Inferior parietal cortex (tissue), 1 donor: ENCODE data around the gene SULT1A1.
"Not testable (repeated sequence)": the region's sequence is repeated elsewhere in the genome, so short reads cannot be mapped to it uniquely, and the experiment has no call there.

Source experiments
- DNase-seq: peaks from one replicate; pipeline ENCODE4 v3.0.0-alpha.2; 2016; ENCODE audit errors: extremely low spot score

Gene SULT1A1

DNA sequence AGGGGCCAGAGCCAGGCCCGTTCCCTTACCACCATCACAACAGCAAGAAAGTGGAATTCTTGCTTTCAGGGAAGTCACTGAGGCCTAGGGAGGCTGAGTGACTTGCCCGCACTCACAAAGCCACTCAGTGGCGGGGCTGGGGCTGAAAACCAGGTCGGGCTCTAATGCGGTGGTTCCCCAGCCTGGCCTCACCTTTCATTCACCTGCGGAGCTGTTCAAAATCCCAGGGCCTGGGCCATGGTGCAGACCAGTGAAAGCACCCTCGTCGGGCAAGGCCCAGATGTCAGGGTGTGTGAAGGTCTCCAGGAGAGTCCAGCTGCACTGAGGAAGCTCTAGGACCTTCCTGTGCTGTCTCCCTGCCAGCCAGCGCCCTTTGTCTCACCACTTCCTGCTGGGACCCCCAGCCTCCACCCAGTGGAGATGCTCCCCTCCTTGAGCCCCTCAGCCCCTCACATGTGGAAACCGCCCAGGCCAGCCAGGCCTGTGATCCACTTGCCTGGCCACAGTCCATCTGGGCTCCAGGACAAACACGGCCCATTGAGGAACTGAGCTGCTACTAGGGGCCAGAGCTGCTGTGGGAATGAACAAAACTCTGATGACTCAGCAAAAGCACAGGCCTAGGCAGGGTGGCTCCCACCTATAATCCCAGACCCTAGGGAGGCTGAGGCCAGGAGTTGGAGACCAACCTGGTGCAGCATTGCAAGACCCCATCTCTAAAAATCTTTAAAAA, 812 bp downstream of the SULT1A1 start:
- not testable (repeated sequence) for DNase-seq

DNA sequence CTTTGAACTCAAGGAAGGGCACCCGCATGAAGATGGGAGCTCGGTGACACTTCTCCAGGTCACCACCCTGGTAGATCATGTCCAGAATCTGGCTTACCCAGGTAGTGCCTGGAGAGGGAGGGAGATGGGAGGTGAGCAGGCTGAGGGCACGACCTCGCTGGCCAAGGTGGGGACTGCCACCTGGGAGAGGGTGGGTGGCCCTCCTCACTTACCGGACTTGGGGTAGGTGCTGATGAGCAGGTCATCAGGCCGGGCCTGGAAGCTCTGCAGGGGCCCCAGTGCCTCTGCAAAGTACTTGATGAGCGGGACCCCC, 1.4 kb downstream of the SULT1A1 start:
- not testable (repeated sequence) for DNase-seq

DNA sequence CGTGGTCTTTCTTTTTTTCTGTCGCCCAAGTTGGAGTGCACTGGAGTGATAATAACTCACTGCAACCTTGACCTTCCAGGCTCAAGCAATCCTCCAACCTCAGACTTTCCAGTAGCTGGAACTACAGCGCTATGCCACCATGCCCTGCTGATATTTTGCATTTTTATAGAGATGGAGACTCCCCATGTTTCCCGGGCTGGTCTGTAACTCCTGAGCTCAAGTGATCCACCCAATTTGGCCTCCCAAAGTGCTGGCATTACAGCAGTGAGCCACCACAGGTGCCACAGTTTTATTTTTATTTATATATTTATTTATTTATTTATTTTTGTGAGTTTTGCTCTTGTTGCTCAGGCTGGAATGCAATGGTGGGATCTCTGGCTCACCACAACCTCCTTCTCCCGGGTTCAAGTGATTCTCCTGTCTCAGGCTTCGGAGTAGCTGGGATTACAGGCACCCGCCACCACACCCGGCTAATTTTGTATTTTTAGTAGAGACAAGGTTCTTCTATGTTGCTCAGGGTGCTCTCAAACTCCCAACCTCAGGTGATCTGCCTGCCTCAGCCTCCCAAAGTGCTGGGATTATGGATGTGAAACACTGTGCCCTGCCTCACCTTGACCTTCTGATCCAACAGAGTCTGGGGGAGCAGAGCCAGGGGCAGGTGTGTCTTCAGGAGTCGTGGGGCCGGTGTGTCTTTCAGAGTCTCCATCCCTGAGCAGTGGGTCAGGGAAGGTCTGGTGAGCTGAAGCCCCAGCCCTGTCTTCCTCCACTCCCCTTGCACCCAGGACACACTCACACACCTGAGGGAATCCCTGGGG, 2.0 kb downstream of the SULT1A1 start:
- DNase-seq = not testable (repeated sequence)

DNA sequence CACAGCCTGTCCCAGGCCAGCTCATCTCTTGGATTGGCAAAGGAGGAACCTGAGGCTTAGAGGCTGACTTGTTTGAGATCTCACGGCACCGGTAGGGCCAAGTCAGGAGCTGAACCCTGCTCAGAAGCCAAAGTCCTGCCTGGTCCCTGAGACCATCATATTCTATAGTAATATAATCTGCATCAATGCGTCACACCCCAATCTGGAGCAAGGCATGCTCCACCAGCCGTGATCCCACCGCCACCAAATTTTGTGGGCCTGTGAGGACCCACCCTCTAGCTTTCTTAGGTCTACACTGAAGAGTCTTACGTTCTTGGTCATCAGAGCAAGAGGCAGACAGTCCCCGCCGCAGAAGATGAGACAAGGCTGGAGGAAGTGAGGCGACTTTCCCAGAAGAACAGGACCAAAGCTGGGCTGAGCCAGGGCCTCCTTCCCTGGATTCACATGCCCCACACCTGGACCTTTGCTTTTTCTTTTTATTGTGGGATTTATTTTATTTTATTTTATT, 2.7 kb downstream of the SULT1A1 start:
- DNase-seq = no peak

DNA sequence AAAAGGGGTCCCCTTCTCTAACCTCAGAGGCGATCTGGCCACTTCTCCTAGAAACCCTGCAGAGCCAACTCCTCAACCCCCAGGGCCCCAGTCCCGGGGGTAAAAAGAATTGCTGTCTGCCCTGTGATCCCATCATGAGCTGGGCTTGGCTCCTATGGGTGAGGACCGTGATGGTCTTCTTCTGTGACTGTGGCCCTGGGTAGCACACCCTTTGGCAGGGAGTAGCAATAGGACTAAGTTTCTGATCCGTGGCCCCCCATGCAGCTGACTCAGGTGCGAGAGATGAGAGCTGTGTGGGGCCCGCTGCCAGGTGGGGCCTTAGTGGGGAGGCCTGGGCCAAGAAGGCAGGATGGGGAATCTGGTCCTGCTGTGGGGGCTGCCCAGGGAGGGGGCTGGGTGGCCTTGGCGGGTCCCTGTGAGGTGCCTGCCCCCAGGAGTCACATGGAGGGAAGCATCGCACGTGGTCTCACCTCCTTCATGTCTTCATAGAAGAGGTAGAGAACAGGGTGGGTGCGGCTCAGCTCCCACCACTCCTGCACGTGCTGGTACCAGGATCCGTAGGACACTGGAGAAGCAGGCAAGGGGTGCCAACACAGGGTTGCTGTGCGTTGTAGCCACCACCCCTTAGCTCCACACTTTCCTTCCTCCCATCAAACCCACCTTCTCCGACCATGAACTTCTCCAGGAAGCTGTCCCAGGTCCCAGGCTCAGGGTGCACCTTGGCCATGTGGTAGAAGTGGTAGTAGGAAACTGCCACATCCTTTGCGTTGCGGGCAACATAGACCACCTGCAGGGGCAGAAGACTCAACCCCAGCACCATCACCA, 3.3 kb downstream of the SULT1A1 start:
- no peak for DNase-seq

DNA sequence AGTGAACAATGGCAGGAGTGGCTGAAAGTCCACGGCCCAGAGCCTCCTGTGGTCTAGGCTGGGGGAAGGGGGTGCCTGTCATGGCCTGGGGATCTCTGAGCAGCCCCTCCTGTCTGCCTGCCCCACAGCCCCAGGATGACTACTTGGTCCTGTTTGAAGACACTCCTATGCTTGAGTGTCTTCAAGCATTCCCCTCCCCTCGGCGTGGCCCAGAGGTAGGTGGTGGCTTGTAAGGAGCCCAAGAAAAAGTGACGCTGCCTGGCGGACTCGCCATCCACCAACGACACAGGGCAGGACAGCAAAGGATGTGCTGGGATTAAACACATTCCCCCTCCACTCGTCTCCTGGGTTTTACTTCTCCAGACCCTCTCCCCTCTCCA, 5.7 kb downstream of the SULT1A1 start:
- no peak for DNase-seq

DNA sequence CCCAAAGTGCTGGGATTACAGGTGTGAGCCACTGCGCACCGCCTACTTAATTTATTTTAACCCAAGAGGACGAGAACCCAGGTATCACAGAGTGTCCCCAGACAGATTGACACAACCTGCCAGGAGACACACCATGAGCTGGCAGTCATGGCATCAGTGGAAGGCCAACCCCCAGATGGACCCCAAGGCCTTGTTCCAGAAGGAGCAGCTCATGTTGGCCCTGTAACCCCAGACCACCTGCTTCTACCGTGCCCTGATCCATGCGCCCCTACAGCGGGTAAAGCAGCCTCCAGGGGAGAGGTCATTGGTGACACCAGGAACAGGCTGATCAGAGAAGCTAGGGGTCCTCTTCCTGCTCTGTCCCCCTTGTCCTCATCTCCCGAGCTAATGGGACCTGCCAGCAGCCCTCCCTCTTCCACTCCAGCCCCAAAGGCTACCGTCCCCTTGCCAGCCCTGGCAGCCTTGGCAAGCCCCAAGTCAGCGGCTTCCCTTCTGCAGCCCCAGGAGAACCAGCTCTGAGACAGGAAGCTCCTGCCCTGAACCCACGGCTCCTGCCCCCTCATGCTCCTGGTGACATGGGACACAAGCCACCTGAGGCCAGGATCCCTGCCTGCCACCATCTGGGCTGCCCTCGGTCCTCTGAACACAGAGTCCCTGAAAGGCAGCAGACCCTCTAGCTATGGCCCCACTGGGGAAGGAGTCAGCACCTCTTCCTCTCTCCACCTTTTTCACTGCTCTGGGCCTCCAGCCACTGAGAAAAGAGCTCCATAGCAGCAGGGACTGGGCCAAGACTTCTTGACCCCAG, 6.3 kb downstream of the SULT1A1 start:
- no peak for DNase-seq

DNA sequence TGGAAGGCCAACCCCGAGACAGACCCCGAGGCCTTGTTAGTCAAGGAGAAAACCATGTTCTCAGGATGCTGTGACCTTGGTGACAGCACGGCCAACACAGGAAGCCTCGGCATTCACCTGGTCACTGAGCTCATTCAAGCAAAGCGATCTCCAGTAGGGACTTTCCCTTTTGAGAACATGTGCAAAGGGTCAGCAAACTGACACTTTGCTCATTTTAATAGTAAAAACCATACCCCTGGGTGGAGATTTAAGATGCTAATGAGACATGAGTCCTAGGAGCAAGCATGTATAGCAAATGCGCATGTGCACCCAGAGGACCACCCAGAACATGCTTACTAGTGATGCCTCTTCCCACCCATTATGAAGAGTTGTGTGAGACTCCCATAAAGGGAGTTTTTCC, 7.3 kb downstream of the SULT1A1 start:
- DNase-seq = no peak

DNA sequence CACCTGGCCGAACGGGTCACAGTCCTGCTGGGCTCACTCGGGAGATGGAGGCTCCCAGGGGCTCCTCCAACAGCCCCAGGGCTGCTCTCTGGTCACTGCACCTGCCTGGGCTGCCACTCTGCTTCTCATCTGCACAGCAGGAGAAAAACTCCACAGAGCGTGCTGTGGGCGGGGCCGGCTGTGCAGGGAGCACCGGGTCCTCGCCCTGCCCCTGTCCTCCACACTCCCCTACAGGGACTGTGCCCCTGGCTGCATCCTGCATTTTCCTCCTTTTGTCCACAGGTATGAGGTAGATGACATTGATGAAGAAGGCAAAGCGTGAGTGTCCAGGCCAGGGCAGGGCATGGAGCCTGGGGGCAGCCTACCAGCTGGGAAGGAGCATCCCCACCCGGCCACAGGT, 7.8 kb downstream of the SULT1A1 start:
- not testable (repeated sequence) for DNase-seq

DNA sequence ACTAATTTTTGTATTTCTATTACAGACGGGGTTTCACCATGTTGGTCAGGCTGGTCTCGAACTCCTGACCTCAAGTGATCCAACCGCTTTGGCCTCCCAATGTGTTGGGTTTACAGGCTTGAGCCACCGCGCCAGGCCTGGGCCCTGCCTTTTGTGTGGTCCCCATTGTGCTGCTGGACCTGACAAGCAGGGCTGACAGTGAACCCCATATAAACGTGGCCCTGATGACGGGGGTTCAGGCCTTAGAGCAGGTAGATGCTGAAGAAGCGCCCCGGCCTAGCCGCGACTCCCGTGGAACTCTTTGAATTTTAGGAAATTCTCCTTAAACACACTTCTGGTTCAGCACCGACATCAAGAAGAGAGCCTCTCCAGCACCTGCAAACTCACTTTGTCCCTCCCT, 8.3 kb downstream of the SULT1A1 start:
- DNase-seq = not testable (repeated sequence)

DNA sequence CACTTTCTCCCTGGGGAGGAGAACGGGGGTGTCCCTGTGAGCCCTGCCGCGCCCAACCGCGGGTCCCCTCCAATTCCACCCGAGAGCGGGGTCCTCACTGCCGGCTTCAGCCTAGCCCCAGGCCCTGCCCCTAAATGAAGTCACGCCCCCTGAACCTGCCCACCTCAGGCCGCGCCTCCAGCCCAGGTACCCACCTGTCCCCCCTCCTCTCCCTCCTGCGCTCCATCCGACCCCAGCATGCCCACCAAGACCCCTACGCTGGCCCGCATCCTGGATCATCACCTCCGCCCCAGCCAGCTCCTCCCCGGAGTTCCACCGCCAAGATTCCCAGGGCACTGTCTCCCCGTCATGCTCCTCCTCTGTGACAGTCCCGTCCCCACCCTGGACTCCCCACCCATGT, 8.9 kb downstream of the SULT1A1 start:
- DNase-seq = not testable (repeated sequence)

DNA sequence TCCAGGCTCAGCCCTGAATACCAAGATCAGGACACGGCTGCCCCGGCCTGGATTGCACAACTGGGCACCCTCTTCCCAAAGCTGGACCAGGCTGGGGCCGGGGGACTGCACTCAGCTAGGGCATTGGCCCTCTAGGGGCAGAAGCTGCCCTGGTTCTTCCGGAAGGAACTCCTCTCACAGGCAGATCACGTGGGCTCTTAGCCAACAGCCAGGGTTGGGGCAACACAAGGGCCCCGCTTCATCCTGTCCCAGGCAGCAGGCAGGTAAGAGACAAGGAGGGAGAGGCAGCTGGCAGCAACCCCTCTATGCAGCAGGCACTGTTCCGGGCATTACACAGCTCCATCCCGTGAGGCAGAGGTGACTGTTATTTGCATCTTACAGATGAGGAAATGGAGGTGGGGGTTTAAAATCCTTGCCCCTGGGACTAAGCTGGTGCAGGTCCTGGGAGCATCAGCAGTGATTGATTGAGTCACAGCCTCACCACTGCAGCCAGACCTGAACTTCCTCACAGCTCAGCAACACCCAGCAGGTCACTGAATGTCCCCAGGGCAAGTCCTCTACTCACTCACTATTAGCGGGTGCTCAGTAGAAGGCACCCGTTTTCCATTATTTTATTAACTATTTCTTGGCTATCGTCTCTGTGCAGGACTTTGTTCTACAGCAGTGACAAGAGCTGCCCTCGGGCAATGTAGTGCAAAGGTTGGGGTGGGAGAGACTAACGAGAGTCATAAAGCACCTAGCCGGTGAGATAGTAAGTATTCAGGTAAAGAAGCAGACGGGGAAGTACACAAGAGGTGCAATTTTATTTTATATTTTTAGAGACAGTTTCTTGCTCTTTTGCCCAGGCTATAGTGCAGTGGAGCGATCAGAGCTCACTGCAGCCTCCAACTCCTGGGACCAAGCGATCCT, 10.2 kb downstream of the SULT1A1 start:
- DNase-seq = not testable (repeated sequence)

DNA sequence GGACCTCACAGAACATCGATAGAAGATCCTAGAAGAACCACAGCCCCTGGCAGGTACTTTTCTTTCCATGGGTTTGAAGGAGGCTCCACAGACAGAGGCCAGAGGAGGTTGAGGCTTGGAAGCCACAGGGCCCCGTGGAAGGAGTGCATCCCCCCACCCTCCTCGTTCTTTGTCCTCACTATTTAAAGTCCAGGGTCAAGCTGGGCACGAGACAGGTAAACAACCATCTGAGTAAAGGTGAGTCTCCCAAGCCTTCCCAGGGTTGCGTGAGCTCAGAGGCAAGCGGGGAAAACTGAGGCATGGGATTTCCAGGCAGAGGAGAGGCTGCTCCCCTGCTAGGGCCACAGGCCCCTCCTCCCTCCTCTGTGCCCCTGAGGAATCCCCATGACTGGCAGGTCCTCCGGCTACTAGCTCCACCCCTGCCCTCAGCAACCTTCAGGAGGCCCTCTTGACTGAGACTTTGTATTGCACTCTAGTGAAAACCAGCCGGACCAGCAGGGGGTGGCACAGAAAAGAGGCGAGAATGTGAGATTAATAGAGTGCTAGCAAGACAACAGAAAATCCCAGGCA, 12.1 kb downstream of the SULT1A1 start:
- no peak for DNase-seq

DNA sequence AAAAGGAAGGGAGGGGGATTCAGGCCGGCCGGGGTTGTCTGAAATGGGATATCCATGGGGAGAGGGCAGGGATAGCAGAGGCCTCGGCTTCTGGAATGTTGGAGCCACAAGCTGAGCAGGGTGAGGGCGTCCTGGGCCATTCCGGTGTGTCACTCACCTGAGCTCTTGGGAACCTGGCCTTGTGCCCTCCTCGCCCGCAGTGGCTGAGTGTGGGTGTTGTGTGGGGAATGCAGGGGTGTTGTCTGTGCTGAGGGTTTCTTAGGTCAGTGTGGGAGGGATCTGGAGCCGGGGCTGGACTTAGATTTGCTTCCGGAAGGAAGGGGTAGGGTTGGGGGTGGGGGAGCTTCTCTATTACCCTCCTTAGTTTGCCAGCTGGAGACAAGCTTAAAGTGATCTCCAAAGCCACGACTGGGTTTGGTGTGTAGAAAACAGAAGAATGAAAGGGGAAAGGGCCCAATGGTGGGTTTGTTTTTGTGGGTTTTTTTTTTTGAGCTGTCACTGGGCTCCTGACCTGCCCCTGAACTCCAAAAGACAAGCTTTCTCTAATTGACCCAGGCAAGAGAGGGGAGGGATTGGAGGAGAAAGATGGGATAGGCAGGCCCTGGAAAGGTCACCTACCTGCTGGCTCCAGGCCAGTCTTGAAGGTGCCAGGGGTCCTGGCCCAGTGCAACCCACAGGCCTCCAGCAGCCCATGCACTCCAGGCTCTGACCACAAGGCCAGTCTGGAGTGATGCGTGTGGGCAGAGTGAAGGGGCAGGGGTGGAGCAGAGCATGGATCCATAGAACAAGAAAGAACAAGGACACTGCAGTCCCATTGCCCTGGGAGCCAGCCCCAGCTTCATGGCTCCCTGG, 12.8 kb downstream of the SULT1A1 start, which contains the start of gene SULT1A2:
Gene SULT1A2 (minus strand): TSS at position 211 of the 852 bp plus-strand sequence. CDS start 1,120 bp downstream, outside the sequence.
- DNase-seq = no peak

DNA sequence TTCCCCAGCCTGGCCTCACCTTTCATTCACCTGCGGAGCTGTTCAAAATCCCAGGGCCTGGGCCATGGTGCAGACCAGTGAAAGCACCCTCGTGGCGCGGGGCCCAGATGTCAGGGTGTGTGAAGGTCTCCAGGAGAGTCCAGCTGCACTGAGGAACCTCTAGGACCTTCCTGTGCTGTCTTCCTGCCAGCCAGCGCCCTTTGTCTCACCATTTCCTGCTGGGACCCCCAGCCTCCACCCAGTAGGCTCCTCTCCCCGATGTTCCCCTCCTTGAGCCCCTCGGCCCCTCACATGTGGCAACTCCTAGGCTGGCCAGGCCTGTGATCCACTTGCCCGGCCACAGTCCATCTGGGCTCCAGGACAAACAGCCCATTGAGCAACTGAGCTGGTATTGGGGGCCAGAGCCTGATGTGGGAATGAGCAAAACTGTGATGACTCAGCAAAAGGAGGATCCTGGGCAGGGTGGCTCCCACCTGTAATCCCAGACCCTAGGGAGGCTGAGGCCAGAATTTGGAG, 13.7 kb downstream of the SULT1A1 start:
- DNase-seq = no peak

DNA sequence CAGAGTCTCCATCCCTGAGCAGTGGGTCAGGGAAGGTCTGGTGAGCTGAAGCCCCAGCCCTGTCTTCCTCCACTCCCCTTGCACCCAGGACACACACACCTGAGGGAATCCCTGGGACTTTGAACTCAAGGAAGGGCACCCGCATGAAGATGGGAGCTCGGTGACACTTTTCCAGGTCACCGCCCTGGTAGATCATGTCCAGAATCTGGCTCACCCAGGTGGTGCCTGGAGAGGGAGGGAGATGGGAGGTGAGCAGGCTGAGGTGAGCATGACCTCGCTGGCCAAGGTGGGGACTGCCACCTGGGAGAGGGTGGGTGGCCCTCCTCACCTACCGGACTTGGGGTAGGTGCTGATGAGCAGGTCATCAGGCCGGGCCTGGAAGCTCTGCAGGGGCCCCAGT, 14.4 kb downstream of the SULT1A1 start:
- not testable (repeated sequence) for DNase-seq

DNA sequence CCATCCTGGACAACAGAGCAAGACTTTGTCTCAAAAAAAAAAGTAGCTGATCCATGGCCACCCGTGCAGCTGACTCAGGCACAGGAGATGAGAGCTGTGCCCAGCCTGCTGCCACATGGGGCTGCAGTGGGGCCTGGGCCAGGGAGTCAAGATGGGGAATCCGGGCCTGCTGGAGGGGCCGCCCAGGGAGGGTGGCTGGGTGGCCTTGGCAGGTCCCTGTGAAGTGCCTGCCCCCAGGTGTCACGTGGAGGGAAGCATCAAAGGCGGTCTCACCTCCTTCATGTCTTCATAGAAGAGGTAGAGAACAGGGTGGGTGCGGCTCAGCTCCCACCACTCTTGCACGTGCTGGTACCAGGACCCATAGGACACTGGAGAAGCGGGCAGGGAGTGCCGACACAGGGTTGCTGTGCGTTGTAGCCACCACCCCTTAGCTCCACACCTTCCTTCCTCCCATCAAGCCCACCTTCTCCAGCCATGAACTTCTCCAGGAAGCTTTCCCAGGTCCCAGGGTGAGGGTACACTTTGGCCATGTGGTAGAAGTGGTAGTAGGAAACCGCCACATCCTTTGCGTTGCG, 16.8 kb downstream of the SULT1A1 start:
- DNase-seq = no peak

DNA sequence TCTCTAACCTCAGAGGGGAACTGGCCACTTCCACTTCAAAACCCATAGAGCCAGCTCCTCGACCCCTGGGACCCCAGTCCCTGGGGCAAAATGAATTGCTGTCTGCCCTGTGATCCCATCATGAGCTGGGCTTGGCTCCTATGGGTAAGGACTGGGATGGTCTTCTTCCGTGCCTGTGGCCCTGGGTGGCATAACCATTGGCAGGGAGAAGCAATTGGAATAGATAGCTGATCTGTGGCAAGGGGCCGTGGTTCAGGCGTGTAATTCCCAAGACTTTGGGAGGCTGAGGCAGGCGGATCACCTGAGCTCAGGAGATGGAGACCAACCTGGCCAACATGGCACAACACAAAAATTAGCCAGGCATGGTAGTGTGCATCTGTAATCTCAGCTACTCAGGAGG, 17.3 kb downstream of the SULT1A1 start:
- DNase-seq = no peak
